ENCODE results near the gene PLPP1. TPM values are rescaled to one million over a fixed set of nuclear protein-coding genes. Genes with fewer than 3 reads are reported as not detected.
A peak's percentile ranks its signal among the peaks of the same experiment; 100 is the strongest.

Gene PLPP1
- 157 and 160 TPM in 2 replicates for total RNA-seq

DNA sequence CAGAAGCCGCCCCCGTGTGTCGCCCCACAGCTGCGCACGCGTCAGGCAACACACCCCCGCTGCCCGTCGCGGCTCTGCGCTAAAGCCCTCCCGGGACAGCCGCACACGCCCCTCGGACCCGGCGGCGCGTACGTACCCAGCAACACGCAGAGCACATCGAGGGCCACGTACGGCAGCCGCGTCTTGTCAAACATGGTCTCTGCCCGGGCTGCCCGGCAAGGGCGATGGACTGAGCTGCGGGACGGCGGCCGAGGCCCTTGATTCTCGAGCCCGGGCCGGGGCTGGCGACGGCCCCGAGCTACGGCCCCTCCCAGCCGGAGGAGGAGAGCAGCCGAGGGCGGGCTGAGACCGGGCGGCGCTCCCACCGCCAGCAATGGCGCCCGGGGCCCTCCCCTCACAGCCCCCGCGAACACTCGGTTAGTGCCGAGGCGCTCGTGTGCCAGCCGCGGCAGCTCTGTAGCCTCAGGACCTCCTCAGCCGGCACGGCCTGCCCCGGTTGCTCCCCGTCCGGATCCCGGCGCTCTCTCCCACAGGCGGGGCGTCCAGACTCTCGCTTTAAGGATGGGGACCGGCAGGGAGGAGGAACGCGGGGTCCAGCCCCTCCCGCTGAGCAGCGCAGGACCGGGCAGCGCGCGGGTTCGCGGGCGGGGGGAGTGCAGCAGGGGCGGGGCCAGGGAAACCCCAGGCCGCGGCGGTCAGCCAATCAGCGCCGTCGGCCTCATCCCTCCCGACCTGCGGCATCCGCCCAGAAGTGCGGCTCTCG is at the start of gene PLPP1:
TSS of gene PLPP1 (minus strand) at position 529 of the 763 bp plus-strand sequence. CDS start at position 194, 335 bp downstream.
- peak; percentile 91 to 96 for DNase-seq (ENCODE audit: low read depth in 2 of 2)

DNA sequence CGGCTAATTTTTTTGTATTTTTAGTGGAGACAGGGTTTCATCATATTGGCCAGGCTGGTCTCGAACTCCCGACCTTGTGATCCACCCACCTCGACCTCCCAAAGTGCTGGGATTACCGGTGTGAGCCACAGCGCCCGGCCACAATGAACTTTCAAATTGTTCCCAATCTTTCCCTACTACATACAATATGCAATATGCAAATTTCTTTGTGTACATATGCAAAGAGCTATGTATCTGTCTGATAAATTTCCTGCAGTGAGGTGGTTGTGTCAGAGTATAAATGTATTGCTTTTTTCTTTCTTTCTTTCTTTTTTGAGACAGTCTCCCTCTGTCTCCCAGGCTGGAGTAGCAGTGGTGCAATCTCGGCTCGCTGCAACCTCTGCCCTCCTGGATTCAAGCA is 48.8 kb upstream of the PLPP1 start:
- DNase-seq (ENCODE audit: low read depth in 2 of 2): no peak

DNA sequence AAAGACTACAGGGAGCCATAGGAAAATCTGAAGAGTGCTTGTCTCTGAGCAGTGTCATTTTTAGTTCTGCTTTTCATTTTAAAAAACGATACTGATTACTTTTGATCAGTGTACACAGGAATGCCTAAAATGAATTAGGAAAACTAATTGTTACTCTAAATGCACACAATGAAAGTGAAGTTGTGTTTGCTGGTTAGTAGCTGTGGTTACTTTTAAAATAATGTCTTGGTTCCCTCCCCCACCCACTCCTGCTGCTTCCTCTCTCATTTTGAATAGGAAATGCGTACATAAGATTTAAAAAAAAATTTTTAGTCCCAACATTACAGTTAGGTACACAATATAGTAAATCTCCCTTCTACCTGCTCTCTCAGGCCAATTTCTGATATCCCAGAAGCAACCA is 47.5 kb upstream of the PLPP1 start:
- peak; percentile 21 to 39 for DNase-seq (ENCODE audit: low read depth in 2 of 2)

DNA sequence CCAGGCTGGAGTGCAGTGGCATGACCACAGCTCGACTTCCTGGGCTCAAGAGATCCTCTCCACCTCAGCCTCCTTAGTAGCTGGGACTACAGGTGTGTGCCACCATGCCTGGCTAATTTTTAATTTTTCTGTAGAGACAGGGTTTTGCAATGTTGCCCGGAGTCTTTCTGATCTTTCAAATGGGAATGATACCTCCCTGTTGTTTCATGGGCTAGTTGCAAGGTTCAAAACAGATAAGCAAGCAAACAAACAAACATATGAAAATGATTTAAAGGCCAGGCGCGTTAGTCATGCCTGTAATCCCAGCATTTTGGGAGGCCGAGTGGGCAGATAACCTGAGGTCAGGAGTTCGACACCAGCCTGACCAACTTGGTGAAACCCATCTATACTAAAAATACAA is 45.3 kb upstream of the PLPP1 start:
- no peak for DNase-seq (ENCODE audit: low read depth in 2 of 2)

DNA sequence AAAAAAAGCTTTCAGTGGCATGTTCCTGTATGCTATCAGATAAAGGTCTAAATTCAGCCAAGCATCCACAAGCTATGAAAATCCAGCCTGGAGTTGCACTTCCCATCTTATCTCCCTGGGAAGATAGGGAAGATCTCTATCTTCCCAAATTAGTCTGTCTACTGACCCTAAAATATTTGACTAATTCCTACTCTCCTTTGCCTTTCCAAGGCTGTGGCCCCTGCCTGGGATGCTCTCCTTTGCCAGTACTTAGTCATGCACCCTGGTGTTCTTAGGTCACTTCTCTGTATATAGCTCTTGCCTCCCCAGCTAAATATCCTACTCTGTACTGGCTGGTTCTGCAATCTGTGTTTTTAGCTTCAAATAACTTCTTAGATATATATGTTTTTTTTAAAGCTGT is 44.0 kb upstream of the PLPP1 start:
- no peak for DNase-seq (ENCODE audit: low read depth in 2 of 2)

DNA sequence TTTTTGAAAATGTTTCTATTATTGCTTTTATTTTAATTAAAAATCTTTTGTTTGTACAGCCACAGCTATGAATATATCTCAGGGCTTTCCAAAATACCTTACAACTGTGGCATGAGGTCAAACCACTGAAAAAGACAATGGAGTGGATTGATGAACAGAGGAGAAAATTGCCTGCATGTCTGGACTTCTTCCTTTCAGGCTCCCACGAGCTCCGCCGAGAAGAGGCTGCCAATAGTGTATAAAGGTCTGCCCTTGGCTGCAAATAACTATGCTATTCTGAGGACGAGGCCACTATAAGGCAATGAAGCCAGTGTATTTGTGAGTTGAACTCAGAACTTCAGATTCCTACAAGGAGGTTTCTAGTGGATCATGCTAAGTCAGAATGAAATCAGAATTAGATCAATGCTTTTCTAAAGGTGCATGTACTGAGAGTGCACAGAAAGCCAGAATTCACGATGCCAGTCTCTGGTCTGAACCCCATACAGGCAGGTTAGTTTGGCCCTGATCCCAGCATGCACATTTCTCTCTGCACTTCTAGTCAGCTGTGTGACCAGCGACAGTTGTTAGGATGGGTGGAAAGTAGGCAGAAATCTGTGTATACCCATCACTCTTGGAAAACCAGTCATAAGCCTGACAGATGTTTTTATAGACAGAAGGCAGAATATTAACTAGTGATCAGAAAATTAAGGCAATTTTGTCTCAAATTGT is 42.7 kb upstream of the PLPP1 start:
- DNase-seq (ENCODE audit: low read depth in 2 of 2): peak; percentile 60 to 78

DNA sequence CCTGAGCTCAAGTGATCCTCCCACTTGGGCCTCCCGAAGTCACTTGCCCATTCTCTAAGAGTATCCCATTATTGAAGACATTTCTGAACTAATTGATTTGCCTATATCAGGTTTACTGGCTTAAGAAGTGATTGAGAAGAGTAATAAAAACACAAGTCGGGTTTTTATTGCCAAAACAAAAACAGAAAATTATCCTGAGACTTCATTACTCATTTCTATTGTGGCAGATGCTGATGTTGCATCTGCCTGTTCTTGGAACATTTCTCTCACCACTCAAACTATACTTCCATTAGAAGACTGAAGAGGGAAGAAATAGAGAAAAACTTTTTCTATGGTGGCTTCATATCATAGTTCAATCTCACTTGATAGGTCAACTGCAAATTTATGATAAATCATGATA is 41.9 kb upstream of the PLPP1 start:
- no peak for DNase-seq (ENCODE audit: low read depth in 2 of 2)

DNA sequence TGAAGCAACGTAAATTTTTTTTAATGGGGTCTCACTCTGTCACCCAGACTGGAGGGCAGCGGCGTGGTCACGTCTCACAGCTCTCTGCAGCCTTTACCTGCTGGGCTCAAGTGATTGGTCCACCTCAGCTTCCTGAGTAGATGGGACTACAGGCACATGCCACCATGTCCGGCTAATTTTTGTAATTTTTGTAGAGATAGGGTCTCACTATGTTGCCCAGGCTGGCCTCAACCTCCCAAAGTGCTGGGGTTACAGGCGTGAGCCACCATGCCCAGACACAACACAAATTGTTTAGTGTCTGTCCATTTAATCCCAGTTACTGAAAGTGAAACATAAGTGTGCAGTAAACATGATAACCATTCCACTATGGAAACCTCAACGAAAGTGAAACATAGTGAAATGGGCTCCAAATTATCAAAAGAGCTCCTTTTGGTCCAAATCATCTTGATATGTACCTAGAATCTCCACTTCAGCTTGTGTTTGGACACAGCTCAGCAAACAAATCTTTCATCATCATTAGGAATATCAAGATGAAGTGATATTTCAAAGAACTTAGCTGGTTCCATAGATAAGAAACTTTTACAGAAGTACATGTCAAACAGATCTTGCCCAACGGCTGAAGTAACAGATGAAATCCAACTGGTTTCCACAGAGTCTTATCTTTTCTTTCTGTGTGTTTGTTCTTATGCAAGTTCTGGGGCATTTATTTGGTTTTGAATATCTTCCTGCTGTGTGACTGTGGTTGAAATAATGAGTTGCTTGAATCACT is 41.2 kb upstream of the PLPP1 start:
- no peak for DNase-seq (ENCODE audit: low read depth in 2 of 2)

DNA sequence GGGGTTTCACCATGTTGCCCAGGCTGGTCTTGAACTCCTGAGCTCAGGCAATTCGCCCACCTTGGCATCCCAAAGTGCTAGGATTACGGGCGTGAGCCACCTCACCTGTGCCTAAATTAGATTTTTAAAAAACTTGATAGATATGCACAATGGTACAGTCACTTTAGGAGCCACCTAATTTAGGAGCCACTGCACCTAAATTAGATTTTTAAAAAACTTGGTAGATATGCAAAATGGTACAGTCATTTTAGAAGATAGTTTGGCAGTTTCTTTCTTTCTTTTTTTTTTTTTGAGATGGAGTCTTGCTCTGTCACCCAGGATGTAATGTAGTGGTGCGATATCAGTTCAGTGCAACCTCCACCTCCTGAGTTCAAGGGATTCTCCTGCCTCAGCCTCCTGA is 37.8 kb upstream of the PLPP1 start:
- DNase-seq (ENCODE audit: low read depth in 2 of 2): no peak

DNA sequence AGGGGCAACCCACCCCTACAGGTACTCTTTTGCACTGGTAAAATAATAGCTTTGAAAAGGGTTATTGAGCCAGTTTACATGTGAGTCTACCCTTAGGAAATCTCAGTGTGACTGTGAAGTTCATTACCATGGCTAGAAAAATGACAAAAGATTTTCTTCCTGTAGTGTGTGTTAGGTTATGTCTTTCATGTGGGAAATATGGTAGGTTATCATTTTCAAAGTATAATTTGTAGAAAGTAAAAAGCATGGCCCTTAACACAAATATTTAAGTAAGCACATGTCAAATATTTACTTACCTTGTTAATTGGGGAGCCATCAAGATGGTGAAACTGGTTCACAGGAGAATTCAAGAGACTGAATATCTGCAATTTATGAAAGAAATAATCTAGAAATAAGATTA is 37.3 kb upstream of the PLPP1 start:
- DNase-seq (ENCODE audit: low read depth in 2 of 2): no peak

DNA sequence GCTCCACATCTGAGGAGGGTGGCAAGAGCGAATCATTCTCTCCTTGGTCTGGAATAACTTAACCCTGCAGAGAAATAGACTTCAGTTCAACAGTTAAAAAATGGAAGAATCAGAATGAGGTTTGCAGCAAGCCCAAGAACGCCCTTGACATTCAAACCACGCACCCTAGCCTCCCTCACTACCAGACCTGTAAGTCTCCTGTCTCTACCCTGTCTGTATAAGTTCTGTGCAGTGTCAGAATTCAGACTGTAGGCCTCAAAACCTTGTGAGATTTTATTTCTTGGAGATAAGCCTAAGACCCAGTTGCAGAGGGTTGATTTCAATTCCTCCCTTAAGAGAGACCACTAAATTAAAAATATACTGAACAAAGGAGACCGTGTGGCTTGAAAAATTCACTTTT is 35.8 kb upstream of the PLPP1 start:
- no peak for DNase-seq (ENCODE audit: low read depth in 2 of 2)

DNA sequence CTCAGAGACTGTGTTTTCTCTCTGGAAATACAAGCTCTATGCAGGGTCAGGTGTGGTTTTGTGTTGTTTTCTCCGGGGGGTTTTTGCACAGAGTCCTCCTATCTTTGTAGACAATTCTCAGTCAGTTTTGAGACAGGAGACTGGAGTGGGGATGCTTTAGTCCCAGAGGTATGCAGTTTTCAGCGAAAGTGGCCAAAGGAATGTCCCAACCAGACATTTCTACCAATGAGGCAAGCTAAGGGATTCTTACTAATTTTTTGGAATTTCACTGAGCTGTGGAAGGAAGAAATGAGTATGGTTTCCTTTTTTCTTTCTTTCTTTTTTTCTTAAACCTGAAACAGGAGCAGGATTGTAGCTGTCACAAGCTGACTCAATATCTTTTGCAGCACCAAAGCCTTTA is 35.3 kb upstream of the PLPP1 start:
- no peak for DNase-seq (ENCODE audit: low read depth in 2 of 2)

DNA sequence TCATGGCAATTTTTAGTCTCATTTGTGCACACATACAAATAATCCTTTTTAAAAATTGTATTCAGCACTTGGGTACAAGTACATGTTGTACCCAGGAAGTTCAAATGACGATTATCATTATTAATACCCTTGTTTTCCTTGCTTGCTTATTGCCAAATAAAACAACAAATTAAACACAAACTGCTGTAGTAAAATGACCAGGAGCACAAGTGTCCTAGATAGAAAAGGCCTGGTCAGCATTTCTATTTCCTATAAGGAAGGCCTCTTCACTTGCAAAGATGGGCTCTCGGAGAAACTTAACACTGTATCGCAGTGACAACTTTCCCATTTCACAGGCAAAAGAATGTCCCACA is 34.7 kb upstream of the PLPP1 start:
- no peak for DNase-seq (ENCODE audit: low read depth in 2 of 2)

DNA sequence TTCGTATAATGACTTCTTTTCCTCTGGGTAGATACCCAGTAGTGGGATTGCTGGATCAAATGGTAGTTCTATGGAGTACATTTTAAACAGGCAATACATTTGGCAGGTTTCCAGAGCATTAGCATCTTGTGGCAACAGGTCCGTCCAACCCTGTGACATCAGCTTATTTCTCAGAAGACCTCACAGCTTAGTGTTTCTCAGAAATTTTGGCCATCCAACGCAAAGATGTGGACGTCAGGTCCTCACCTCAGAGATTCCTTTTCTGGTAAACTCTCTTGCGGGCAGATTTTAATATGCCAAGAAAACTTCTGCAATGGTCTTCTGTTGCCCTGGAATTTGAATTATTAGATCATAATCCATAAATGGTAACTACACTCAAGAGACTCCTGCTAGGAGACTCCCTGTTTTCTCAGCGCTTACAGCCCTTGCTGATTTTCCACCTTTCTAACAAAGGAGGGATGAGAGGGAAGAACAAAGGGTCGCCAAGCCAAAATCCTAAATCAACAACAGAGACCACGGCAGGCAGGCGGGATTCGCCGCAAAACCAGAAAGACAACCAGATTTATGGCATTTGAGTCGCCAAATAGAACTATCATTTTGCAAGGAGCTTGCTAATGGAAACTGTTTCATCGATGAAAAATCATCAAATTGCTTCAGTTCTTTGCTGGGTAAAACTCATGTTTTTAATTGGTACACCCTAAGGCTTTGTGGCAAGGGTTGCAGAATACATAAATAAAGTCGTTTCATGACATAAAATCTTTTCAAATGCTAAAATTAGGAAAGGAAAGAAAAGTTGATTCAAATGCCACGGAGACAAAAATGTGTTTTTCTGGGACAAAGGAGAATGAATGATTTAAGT is 34.1 kb upstream of the PLPP1 start:
- no peak for DNase-seq (ENCODE audit: low read depth in 2 of 2)

DNA sequence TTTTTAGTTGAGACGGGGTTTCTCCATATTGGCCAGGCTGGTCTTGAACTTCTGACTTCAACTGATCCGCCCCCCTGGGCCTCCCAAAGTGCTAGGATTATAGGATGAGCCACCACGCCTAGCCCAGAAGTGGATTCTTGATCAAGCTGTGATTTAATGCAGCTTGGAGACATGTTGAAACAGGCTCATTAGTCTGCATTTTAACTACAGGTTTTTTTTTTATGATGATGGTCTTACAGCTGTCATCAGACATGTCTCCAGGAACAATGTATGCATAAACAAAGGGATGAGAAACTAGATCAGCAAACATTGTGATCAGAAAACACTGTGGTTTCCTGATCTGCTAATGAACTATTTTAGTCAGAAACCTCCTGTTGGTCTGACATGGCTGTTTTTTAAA is 30.0 kb upstream of the PLPP1 start:
- no peak for DNase-seq (ENCODE audit: low read depth in 2 of 2)

DNA sequence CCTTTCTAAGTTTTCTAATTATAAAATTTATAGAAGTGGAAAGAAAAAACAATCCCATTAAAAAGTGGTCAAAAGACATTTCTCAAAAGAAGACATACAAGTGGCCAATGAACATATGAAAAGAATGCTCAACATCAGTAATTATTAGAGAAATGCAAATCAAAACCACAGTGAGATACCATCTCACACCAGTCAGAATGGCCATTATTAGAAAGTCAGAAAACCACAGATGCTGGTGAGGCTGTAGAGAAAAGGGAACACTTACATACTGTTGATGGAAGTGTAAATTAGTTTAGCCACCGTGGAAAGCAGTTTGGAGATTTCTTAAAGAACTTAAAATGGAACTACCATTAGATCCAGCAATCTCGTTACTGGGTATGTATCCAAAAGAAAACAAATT is 23.7 kb upstream of the PLPP1 start:
- no peak for DNase-seq (ENCODE audit: low read depth in 2 of 2)

DNA sequence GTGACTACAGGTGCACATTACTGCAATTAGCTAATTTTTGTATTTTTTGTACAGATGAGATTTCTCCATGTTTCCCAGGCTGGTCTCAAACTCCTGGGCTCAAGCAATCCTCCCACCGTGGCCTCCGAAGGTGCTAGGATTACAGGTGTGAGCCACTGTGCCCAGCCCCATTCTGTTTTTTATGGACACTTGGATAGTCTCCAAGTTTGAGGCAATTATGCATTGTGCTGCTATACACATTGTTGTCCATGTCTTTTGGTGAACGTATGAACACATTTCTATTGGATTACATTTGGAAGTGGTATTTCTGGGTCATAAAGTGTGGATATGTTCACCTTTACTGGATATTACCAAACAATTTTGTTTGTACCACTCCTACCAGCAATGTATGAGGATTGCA is 22.4 kb upstream of the PLPP1 start:
- peak in 1 of 2 donors; percentile 17 for DNase-seq (ENCODE audit: low read depth in 2 of 2)

DNA sequence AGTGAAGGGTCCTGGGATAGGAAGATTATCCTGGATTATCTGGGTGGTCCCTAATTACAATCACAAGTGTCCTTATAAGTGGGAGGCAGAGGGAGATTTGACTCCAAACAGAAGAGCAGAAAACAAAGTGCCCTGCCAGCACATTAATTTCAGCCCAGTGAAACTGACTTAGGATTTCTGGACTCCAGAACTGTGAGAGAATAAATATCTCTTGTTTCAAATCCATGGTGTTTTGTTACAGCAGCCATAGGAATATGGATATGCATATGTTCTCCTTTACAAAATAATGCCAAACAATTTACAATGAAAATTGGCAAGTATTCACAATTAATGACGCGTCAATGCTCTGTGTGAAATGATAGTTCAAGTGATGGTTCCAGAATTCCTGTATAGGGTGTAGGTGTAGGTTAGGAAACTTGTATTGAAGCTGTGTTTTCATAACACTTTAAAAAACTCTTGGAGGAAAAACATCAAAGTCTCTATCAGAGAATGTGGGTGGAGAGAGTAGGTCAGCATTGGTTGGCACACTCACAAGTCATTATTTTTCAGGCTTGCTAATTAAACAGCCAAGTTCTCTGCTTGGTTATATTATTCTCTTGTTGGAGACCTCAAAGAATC is 19.9 kb upstream of the PLPP1 start:
- DNase-seq (ENCODE audit: low read depth in 2 of 2): no peak

DNA sequence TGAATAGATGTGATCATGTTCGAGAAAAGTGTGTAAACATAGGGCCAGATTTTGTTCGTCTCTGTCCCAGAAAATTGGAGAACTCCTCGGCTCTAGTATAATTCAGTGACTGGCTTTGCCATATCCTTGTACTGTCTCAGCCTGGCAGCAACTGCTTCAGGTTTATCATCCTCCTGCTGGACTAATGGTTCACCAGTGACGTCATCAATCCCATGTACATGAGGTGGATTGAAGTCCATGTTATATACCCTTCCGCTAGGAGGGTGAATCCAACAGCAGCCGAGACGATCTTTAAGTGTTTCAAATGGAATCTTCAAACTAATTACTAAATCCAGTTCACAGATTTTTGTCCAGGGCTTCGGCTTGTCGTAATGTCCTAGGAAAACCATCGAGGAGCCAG is 17.1 kb upstream of the PLPP1 start:
- DNase-seq (ENCODE audit: low read depth in 2 of 2): no peak

DNA sequence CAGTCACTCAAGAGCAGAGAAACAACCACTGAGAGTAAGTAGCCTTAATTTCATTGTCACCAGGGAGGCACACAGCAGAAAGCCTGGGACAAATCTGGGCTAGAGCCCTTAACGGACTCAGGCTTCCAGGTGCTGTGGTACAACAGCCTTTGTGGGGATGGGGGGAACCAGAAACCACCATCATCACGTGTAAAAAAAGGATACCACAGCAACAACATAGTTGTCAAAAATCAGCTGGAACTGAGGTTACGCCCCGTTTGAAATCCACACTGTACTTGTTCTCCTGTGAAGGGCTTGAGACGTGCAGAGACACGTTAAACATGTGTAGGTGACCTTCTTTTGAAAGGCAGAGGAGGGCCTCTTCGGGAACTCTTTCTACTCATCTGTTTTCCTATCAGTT is 16.6 kb upstream of the PLPP1 start:
- DNase-seq (ENCODE audit: low read depth in 2 of 2): no peak

DNA sequence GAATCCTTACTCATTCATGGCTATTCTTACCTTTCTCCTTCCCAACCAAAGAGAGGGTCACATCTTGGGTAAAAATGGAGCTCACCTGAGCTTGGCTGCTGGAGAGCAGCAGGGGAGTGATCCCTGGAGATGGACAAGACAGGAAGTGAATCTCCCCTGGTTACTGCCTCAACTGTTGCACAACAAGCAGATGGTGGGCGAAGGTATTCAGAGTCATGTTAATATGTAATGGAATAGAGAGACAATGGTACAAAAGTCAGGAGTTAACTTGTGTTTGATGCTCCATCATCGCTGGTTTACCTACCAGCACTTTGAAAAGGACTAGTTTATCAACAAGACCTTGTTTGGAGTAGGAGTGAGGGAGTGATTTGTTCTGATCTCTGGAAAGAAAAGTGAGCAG is 13.0 kb upstream of the PLPP1 start:
- no peak for DNase-seq (ENCODE audit: low read depth in 2 of 2)
